Measurements from ENCODE around the gene KBTBD8.

The KBTBD8 gene

DNA sequence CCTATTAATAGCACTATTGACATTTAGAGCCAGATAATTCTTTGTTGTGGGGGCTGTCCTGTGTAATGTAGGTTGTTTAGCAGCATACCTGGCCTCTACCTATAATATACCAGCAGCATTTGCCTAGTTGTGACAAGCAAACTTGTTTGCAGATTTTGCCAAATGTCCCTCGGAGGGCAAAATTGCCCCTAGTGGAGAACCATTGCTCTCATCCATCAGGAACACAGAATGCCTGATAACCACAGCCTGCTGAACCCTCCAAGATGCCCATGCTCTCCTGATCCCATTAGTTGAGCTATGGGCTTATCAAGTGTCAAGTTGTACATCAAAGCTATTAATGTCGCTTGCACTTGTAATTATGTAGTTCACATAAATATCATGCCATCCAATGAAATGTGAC is 15.0 kb upstream of the KBTBD8 start:
- no peak for DNase-seq (ENCODE audit: low spot score)
- TF ChIP-seq, protein P1, sequence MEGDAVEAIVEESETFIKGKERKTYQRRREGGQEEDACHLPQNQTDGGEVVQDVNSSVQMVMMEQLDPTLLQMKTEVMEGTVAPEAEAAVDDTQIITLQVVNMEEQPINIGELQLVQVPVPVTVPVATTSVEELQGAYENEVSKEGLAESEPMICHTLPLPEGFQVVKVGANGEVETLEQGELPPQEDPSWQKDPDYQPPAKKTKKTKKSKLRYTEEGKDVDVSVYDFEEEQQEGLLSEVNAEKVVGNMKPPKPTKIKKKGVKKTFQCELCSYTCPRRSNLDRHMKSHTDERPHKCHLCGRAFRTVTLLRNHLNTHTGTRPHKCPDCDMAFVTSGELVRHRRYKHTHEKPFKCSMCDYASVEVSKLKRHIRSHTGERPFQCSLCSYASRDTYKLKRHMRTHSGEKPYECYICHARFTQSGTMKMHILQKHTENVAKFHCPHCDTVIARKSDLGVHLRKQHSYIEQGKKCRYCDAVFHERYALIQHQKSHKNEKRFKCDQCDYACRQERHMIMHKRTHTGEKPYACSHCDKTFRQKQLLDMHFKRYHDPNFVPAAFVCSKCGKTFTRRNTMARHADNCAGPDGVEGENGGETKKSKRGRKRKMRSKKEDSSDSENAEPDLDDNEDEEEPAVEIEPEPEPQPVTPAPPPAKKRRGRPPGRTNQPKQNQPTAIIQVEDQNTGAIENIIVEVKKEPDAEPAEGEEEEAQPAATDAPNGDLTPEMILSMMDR (IDR thresholded peaks at IDR 0.05; ENCODE audit: borderline replicate concordance, control extremely low read depth, extremely low read depth, insufficient read depth, missing control alignments) = no peak
- in situ Hi-C loops (cut with MboI; ENCODE audit: low sequenced_read_pairs, unreplicated experiment) = loop anchor here (25.0 kb wide), 1 partner anchor 379 kb away; no protein-coding TSS in a partner anchor

DNA sequence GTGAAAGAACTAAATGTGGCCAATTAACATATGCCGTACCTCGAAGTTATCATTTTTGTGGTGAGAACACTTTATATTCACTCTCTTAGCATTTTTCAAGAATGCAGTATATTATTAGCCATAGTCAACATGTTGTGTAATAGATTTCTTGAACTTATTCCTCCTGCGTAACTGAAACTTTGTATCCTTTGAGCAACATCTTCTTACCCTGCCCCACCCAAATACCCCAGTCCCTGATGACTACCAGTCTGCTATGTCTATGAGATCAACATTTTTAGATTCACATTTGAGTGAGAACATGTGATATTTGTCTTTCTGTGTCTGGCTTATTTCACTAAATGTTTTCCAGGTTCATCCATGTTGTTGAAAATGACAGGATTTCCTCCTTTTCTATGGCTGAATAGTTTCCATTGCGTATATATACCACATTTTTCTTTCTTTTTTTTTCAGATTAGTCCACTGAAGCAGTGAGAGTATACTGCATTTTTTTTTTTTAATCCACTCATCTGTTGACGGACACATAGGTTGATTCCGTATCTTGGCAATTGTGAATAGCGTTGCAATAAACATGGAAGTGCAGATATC is 12.7 kb upstream of the KBTBD8 start:
- in situ Hi-C loops (cut with MboI; ENCODE audit: low sequenced_read_pairs, unreplicated experiment) = loop anchor here (25.0 kb wide), 1 partner anchor 377 kb away; no protein-coding TSS in a partner anchor
- no peak for DNase-seq (ENCODE audit: low spot score)
- TF ChIP-seq, protein P1 (IDR thresholded peaks at IDR 0.05; ENCODE audit: borderline replicate concordance, control extremely low read depth, extremely low read depth, insufficient read depth, missing control alignments) = no peak

DNA sequence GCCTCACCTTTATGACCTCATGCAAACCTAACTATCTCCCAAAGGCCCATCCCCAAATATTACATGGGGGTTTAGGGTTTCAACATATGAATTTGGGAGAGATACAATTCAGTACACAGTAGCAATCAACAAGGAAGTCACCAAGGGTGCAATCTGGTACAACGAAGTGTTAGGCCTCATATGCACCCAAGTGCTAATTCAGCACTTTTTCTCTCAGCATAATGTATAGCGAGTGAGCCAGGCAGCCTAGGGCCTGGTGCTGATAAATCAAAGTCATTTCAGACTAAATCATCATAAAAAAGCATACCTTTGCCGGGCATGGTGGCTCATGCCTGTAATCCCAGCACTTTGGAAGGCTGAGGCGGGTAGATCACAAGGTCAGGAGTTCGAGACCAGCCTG is 11.7 kb upstream of the KBTBD8 start:
- TF ChIP-seq, protein P1 (IDR thresholded peaks at IDR 0.05; ENCODE audit: borderline replicate concordance, control extremely low read depth, extremely low read depth, insufficient read depth, missing control alignments) = no peak
- in situ Hi-C loops (cut with MboI; ENCODE audit: low sequenced_read_pairs, unreplicated experiment) = loop anchor here (25.0 kb wide), 1 partner anchor 376 kb away; no protein-coding TSS in a partner anchor

DNA sequence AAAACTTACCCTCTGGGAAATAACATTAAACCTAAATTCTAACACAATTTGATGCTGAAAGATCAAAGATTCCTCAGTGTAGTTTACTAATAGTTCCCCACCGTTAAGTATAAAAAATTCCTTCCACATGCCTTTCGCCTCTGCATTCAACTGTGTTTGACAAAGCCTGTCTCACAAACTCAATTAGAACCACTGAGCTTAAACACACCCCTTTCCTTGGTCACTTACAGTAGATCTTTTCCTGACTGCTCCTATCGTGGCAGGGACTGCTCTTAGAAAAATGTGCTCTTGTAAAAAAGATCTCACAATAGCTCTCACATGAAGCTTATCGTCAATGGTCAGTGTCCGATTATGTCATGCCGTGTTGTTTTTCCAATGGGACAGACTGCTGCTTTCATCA is 8.9 kb upstream of the KBTBD8 start:
- TF ChIP-seq, protein P1 (IDR thresholded peaks at IDR 0.05; ENCODE audit: borderline replicate concordance, control extremely low read depth, extremely low read depth, insufficient read depth, missing control alignments) = no peak
- DNase-seq (ENCODE audit: low spot score) = no peak
- in situ Hi-C loops (cut with MboI; ENCODE audit: low sequenced_read_pairs, unreplicated experiment) = loop anchor here (25.0 kb wide), 1 partner anchor 373 kb away; no protein-coding TSS in a partner anchor

More for the DNA sequence above, 11.7 kb upstream of the KBTBD8 start:
- DNase-seq (ENCODE audit: low spot score) = no peak

DNA sequence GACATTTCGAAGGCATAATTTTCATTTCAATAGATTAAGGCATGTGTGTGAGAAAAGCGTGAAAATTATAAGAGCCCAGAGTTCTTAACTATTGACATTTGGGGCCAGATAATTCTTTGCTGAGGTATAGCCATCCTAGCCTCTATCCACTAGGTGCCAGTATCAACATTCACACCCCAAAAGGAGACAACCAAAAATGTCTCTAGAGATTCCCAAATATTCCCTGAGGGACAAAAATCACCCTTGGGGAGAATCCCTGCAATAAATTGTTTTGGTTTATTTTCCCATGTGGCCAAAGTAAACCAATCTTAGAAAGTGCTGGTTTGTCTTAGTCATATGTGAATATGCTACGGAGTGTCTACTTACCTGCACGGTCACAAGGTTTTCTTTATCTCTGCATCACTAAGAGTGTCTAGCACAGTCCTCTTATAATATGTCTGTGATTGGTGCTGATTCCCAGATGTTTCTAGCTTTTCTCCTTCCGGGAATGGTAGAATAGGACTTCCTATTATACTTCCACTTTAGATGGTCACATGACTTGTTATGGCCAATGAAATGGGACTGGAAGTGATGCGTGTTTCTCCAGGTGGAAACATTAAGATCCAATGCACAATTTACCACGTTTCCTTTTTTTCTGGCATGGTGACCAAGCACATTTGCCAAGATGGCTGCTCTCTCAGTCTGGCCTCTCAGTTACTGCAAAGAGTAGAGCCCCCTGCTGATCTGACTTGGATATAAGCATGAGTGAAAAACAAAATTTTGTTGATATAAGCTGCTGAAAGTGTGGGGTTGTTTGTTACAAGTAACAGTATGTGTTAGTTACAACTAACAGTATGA is 8.0 kb upstream of the KBTBD8 start:
- in situ Hi-C loops (cut with MboI; ENCODE audit: low sequenced_read_pairs, unreplicated experiment) = loop anchor here (25.0 kb wide), 1 partner anchor 372 kb away; no protein-coding TSS in a partner anchor
- TF ChIP-seq, protein P1 (IDR thresholded peaks at IDR 0.05; ENCODE audit: borderline replicate concordance, control extremely low read depth, extremely low read depth, insufficient read depth, missing control alignments) = peak; percentile 58
- peak; percentile 50 for DNase-seq (ENCODE audit: low spot score)

DNA sequence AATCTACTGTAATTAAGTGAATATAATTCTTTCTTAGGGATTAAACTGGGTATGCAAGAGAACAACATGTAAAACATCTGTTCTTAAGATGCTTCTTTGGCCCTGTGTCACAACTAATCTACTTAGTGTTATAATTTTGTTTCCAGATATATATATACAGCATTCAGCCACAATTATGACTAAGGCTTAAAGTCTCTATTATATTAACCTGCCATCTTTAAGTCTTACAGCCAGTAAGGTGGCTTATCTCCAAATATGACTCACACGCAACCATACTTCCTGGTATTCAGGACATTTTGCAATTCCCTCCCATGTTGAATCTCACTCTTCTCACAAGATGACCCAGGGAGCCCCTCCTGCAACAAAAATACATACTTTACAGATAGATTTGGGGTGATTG is 6.6 kb upstream of the KBTBD8 start:
- DNase-seq (ENCODE audit: low spot score) = no peak
- in situ Hi-C loops (cut with MboI; ENCODE audit: low sequenced_read_pairs, unreplicated experiment) = loop anchor here (25.0 kb wide), 1 partner anchor 371 kb away; no protein-coding TSS in a partner anchor
- TF ChIP-seq, protein P1 (IDR thresholded peaks at IDR 0.05; ENCODE audit: borderline replicate concordance, control extremely low read depth, extremely low read depth, insufficient read depth, missing control alignments) = no peak

All from GM13976 (cell line).